Body of pancreas (tissue), 4 donors: ENCODE results near the gene PPDPF.

ENCODE experiments used
- CTCF ChIP-seq, 7 experiments: fragments of 450-650 bp in 4 of 7; fragments of 200-600 bp in 3 of 7; sonication (generic) in 3 of 7; IDR thresholded peaks; one replicate each; pipeline ENCODE4 v1.5.1; 2016 to 2019; ENCODE audit warnings: antibody characterized with exemption in 7 of 7
- POLR2A ChIP-seq, 3 donors: fragments of 450-650 bp; IDR thresholded peaks; one replicate each; pipeline ENCODE4 v1.6.1; 2016; ENCODE audit warnings: antibody characterized with exemption in 3 of 3, mild to moderate bottlenecking in 2 of 3

GRCh38 chr20:63548542-63548941 lies 28.0 kb downstream of the PPDPF start:
- TF ChIP-seq CTCF (IDR thresholded peaks at IDR 0.05): no peak
- TF ChIP-seq POLR2A (IDR thresholded peaks at IDR 0.05): no peak
